HG02763 (cell line): Measurements from ENCODE around the gene ALDH5A1.

Experiments used
- ATAC-seq: cut with Tn5 transposase; IDR thresholded peaks from one replicate; pipeline ENCODE4 v1.9.1; 2021; ENCODE audit warnings: mild to moderate bottlenecking, moderate library complexity; ENCODE audit not compliant: unreplicated experiment

The ALDH5A1 gene

GRCh38 chr6:24494821-24495795 lies at the start of gene ALDH5A1:
Gene ALDH5A1, plus strand, starts transcription at chr6:24494969. Its CDS starts 28 bp downstream, at chr6:24494997.
- ATAC-seq, result peak; percentile 59

- ATAC-seq, result no peak
Observed at GRCh38 chr6:24445704-24446103, 49.1 kb upstream of the ALDH5A1 start.

GRCh38 chr6:24446670-24447069 lies 48.1 kb upstream of the ALDH5A1 start:
- ATAC-seq, result no peak

GRCh38 chr6:24448396-24448795 lies 46.4 kb upstream of the ALDH5A1 start:
- no peak for ATAC-seq

GRCh38 chr6:24448828-24449525 lies 45.8 kb upstream of the ALDH5A1 start:
- ATAC-seq, result no peak

- no peak for ATAC-seq
Observed at GRCh38 chr6:24451581-24452388, 43.0 kb upstream of the ALDH5A1 start.

GRCh38 chr6:24453921-24454320 lies 40.8 kb upstream of the ALDH5A1 start:
- ATAC-seq, result no peak

- ATAC-seq, result no peak
Observed at GRCh38 chr6:24454452-24454851, 40.3 kb upstream of the ALDH5A1 start.

GRCh38 chr6:24455061-24455460 lies 39.7 kb upstream of the ALDH5A1 start:
- no peak for ATAC-seq

- ATAC-seq, result no peak
Observed at GRCh38 chr6:24458134-24458533, 36.6 kb upstream of the ALDH5A1 start.

- ATAC-seq, result no peak
Observed at GRCh38 chr6:24458941-24459340, 35.8 kb upstream of the ALDH5A1 start.

- no peak for ATAC-seq
Observed at GRCh38 chr6:24460966-24461365, 33.8 kb upstream of the ALDH5A1 start.

GRCh38 chr6:24464253-24465038 lies 30.3 kb upstream of the ALDH5A1 start:
- no peak for ATAC-seq

- no peak for ATAC-seq
Observed at GRCh38 chr6:24469811-24470210, 25.0 kb upstream of the ALDH5A1 start.

- no peak for ATAC-seq
Observed at GRCh38 chr6:24472181-24472580, 22.6 kb upstream of the ALDH5A1 start.

GRCh38 chr6:24476631-24477030 lies 18.1 kb upstream of the ALDH5A1 start:
- ATAC-seq, result no peak

GRCh38 chr6:24477070-24477469 lies 17.7 kb upstream of the ALDH5A1 start:
- no peak for ATAC-seq

GRCh38 chr6:24478903-24479302 lies 15.9 kb upstream of the ALDH5A1 start:
- no peak for ATAC-seq

- no peak for ATAC-seq
Observed at GRCh38 chr6:24480705-24481104, 14.1 kb upstream of the ALDH5A1 start.

- no peak for ATAC-seq
Observed at GRCh38 chr6:24481449-24481848, 13.3 kb upstream of the ALDH5A1 start.
